ENCODE data around the gene CCDC126. TPM values are rescaled to one million over a fixed set of nuclear protein-coding genes. Genes with fewer than 3 reads are reported as not detected.
"Not testable (repeated sequence)": the region's sequence is repeated elsewhere in the genome, so short reads cannot be mapped to it uniquely, and the experiment has no call there.

CCDC126 gene
- total RNA-seq (11.3 TPM), polyA plus RNA-seq (ENCODE audit: insufficient read depth in 1 of 8, insufficient read length in 8 of 8, low replicate concordance in 1 of 8) (1 to 10 TPM; 4.8 to 9.2 (median 6.5) TPM)
- long read RNA-seq, donor 1: 0 reads
- long read RNA-seq, donor 2: 0 reads
- long read RNA-seq, donor 3, partial matches to known transcripts: 0 of 1 reads
- long read RNA-seq, donor 3, other reads (novel, unspliced or antisense): 0 of 1 reads
- long read RNA-seq, donor 4, partial matches to known transcripts: 0 of 2 reads
- long read RNA-seq, donor 4, other reads (novel, unspliced or antisense): 0 of 2 reads
- long read RNA-seq, donor 5, partial matches to known transcripts: 0 of 9 reads
- long read RNA-seq, donor 5, other reads (novel, unspliced or antisense): 0 of 9 reads
- long read RNA-seq, donor 6, partial matches to known transcripts: 0 of 6 reads
- long read RNA-seq, donor 6, other reads (novel, unspliced or antisense): 0 of 6 reads
- long read RNA-seq, donor 7, partial matches to known transcripts: 0 of 1 reads
- long read RNA-seq, donor 7, other reads (novel, unspliced or antisense): 0 of 1 reads
- long read RNA-seq, donor 8: 0 reads
- long read RNA-seq, donor 9: 0 reads
- long read RNA-seq, donor 10, partial matches to known transcripts: 0 of 2 reads
- long read RNA-seq, donor 10, other reads (novel, unspliced or antisense): 0 of 2 reads
- long read RNA-seq, donor 11, partial matches to known transcripts: 0 of 1 reads
- long read RNA-seq, donor 11, other reads (novel, unspliced or antisense): 0 of 1 reads

DNA sequence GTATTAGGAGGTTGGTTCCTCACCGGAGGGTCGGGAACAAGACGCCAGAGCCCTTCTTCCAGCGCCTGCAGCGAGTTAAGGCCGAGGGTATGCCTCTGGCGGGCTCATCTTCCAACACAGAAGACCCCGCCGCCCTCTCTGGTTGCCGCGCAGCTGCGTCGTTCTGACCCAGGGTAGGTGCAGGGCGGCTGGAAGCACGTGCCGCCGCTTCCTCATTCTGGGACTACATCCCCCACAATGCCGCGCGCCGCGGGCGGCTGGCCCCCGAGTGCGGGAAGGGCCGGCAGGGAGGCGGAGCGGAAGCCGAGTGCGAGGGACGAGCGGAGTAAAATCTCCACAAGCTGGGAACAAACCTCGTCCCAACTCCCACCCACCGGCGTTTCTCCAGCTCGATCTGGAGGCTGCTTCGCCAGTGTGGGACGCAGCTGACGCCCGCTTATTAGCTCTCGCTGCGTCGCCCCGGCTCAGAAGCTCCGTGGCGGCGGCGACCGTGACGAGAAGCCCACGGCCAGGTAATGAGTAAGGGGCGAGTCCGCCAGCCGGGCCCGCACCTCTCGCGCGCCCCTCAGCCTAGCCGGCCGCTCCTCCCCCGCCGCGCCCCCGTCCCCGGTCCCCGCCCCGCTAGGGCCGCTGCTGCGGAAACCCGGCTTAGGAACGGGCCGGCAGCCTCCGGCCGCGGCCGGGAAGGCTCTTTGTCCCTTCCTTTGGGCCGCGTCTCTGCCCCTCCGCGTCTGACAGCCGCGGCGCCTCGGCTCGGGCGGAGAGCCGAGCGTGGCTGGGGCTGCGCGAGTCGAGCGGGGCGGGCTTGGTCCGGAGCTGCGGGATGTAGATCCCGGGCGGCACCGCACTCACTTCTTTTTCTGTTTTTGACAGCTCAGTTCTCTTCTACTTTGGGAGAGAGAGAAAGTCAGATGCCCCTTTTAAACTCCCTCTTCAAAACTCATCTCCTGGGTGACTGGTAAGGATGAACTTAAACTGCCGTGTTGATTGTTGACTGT, at the start of gene CCDC126:
Gene CCDC126, plus strand, starts transcription at position 289 of the 998 bp plus-strand sequence. CDS start 13,934 bp downstream, outside the sequence.
- WGBS (ENCODE audit: insufficient coverage): under 1% methylated on average over 80 of the region's 99 CpGs
- H3K4me3 ChIP-seq (ENCODE audit: low read length): peak within 1 kb of the TSS; percentile 70
- no peaks in the 10 kb centered on the region for H3K36me3 ChIP-seq (ENCODE audit: control insufficient read depth, insufficient read depth, low read length)
- H3K4me1 ChIP-seq (ENCODE audit: control insufficient read depth, insufficient read depth, low read length): peaks cover 10% of the 10 kb centered on the region
- peaks cover 5% of the 10 kb centered on the region for H3K27me3 ChIP-seq (ENCODE audit: control insufficient read depth, insufficient read depth, low read length)
- H3K9me3 ChIP-seq (replicated peaks; ENCODE audit: control insufficient read depth, low read depth, low read length): no peaks in the 10 kb centered on the region
- peak; percentile 98 for DNase-seq
- H3K27ac ChIP-seq (ENCODE audit: low read length): peak within 1 kb of the TSS; percentile 98

- H3K9me3 ChIP-seq (replicated peaks; ENCODE audit: control insufficient read depth, low read depth, low read length): no peaks in the 10 kb centered on the region
- no peak overlapping the region for H3K27ac ChIP-seq (ENCODE audit: low read length)
- H3K4me1 ChIP-seq (ENCODE audit: control insufficient read depth, insufficient read depth, low read length): no peaks in the 10 kb centered on the region
- H3K36me3 ChIP-seq (ENCODE audit: control insufficient read depth, insufficient read depth, low read length): no peaks in the 10 kb centered on the region
- peaks cover 2% of the 10 kb centered on the region for H3K27me3 ChIP-seq (ENCODE audit: control insufficient read depth, insufficient read depth, low read length)
- WGBS (ENCODE audit: insufficient coverage): no CpG with 5 or more reads among the region's 4 CpGs
- DNase-seq: no peak
- H3K4me3 ChIP-seq (ENCODE audit: low read length): no peak overlapping the region
These were observed 49.5 kb upstream of the CCDC126 start for GRCh38 chr7:23547662-23548061.

GRCh38 chr7:23558303-23558702, 38.9 kb upstream of the CCDC126 start:
- no peaks in the 10 kb centered on the region for H3K36me3 ChIP-seq (ENCODE audit: control insufficient read depth, insufficient read depth, low read length)

DNA sequence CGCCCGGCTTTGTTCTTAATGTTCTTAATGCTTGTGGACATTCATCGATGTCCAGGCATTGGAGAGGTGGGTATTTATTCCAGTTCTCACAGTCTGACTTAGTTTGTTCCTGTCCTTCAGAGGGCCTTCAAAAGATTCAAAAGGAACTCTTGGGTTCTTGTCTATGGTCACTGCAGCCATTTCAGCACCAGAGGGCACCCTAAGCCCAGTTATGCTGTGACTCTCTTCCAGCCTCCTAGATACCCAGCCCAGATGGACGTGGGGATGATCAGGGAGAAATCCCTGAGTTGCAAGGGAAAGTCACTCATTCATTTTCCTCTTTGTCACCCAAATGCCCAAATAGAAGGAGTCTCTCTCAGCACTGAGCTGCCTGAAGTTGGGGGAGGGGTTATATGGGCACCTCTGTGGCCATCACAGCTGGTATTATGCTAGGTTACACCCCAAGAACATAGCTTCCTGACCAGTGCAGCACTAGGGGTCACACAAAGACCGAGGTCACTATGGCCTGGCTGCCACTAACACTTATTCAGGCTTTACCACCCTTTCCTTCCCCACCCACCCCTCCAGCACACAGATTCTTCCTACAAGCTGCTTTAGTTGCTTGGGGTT, 26.5 kb upstream of the CCDC126 start:
- H3K4me3 ChIP-seq (ENCODE audit: low read length): no peak overlapping the region
- peaks cover 3% of the 10 kb centered on the region for H3K4me1 ChIP-seq (ENCODE audit: control insufficient read depth, insufficient read depth, low read length)
- no peaks in the 10 kb centered on the region for H3K9me3 ChIP-seq (replicated peaks; ENCODE audit: control insufficient read depth, low read depth, low read length)
- peak; percentile 79 for DNase-seq
- no peak overlapping the region for H3K27ac ChIP-seq (ENCODE audit: low read length)
- H3K36me3 ChIP-seq (ENCODE audit: control insufficient read depth, insufficient read depth, low read length): no peaks in the 10 kb centered on the region
- no peaks in the 10 kb centered on the region for H3K27me3 ChIP-seq (ENCODE audit: control insufficient read depth, insufficient read depth, low read length)
- WGBS (ENCODE audit: insufficient coverage): 31% methylated on average over 3 of the region's 5 CpGs

More at GRCh38 chr7:23558303-23558702, 38.9 kb upstream of the CCDC126 start:
- H3K4me1 ChIP-seq (ENCODE audit: control insufficient read depth, insufficient read depth, low read length): no peaks in the 10 kb centered on the region
- H3K27me3 ChIP-seq (ENCODE audit: control insufficient read depth, insufficient read depth, low read length): no peaks in the 10 kb centered on the region
- DNase-seq: no peak
- H3K4me3 ChIP-seq (ENCODE audit: low read length): no peak overlapping the region
- no peak overlapping the region for H3K27ac ChIP-seq (ENCODE audit: low read length)
- no peaks in the 10 kb centered on the region for H3K9me3 ChIP-seq (replicated peaks; ENCODE audit: control insufficient read depth, low read depth, low read length)

GRCh38 chr7:23581975-23582374, 15.2 kb upstream of the CCDC126 start:
- not testable (repeated sequence) for H3K27ac ChIP-seq (ENCODE audit: low read length); DNase-seq; H3K4me1 ChIP-seq (ENCODE audit: control insufficient read depth, insufficient read depth, low read length); H3K9me3 ChIP-seq (replicated peaks; ENCODE audit: control insufficient read depth, low read depth, low read length); H3K4me3 ChIP-seq (ENCODE audit: low read length); H3K27me3 ChIP-seq (ENCODE audit: control insufficient read depth, insufficient read depth, low read length); H3K36me3 ChIP-seq (ENCODE audit: control insufficient read depth, insufficient read depth, low read length)
- WGBS (ENCODE audit: insufficient coverage): no CpG with 5 or more reads among the region's 1 CpG

GRCh38 chr7:23585304-23585703, 11.9 kb upstream of the CCDC126 start:
- H3K27ac ChIP-seq (ENCODE audit: low read length); H3K4me1 ChIP-seq (ENCODE audit: control insufficient read depth, insufficient read depth, low read length); H3K4me3 ChIP-seq (ENCODE audit: low read length); H3K9me3 ChIP-seq (replicated peaks; ENCODE audit: control insufficient read depth, low read depth, low read length); H3K36me3 ChIP-seq (ENCODE audit: control insufficient read depth, insufficient read depth, low read length); DNase-seq; H3K27me3 ChIP-seq (ENCODE audit: control insufficient read depth, insufficient read depth, low read length): not testable (repeated sequence)
- WGBS (ENCODE audit: insufficient coverage): 100% methylated on average over 6 of the region's 10 CpGs

DNA sequence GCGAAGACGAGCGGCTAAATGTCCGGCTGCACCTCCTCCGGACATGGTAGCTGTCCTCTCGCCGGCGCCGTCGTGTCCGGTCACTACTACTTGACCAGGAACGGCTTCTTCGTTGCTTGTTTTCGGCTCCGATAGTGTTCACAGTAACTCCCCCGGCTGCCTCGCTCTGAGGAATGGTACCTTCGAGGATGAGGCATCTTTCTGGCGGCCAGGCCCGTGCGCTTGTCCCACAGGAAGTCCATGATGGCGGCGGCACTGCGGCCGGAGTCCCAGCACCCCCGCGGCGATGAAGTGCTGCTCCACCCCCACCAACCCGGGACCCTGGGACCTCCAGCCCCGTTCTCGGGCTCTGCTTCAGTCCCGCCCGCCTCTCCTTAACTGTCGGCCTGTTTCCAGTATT, 11.0 kb upstream of the CCDC126 start:
- Histone ChIP-seq H3K4me3 (ENCODE audit: low read length) (no peak overlapping the region), H3K9me3 (replicated peaks; ENCODE audit: control insufficient read depth, low read depth, low read length) (no peaks in the 10 kb centered on the region), H3K36me3 (ENCODE audit: control insufficient read depth, insufficient read depth, low read length) (no peaks in the 10 kb centered on the region), H3K27me3 (ENCODE audit: control insufficient read depth, insufficient read depth, low read length) (no peaks in the 10 kb centered on the region), H3K4me1 (ENCODE audit: control insufficient read depth, insufficient read depth, low read length) (no peaks in the 10 kb centered on the region), H3K27ac (ENCODE audit: low read length) (no peak overlapping the region)
- 90% methylated on average over 25 of the region's 34 CpGs for WGBS (ENCODE audit: insufficient coverage)
- DNase-seq: no peak

DNA sequence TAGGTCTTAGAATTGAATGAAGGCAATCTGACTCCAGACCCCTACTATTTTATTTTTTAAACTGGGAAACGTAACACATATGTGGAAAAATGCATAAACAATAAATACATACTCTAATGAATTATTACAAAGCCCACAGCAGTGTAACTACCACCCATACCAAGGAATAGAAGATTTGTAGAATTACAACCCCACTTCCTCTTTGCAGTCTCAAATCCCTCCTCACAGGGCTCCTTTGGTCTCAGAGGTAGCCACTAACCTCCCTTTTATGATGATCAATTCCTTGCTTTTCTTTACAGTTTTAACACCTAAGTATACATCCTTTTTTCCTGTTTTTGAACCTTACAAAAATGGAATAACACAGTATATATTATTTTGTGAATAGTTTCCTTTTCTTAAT, 6.7 kb upstream of the CCDC126 start:
- Histone ChIP-seq H3K4me1 (ENCODE audit: control insufficient read depth, insufficient read depth, low read length) (no peaks in the 10 kb centered on the region), H3K27me3 (ENCODE audit: control insufficient read depth, insufficient read depth, low read length) (no peaks in the 10 kb centered on the region), H3K9me3 (replicated peaks; ENCODE audit: control insufficient read depth, low read depth, low read length) (no peaks in the 10 kb centered on the region), H3K4me3 (ENCODE audit: low read length) (no peak overlapping the region), H3K36me3 (ENCODE audit: control insufficient read depth, insufficient read depth, low read length) (no peaks in the 10 kb centered on the region), H3K27ac (ENCODE audit: low read length) (no peak overlapping the region)
- WGBS (ENCODE audit: insufficient coverage): no CpG with 5 or more reads among the region's 1 CpG
- no peak for DNase-seq

GRCh38 chr7:23593706-23594105, 3.5 kb upstream of the CCDC126 start:
- peaks cover 5% of the 10 kb centered on the region for H3K27me3 ChIP-seq (ENCODE audit: control insufficient read depth, insufficient read depth, low read length)
- no peak overlapping the region for H3K4me3 ChIP-seq (ENCODE audit: low read length)
- DNase-seq: no peak
- no CpG with 5 or more reads among the region's 1 CpG for WGBS (ENCODE audit: insufficient coverage)
- peaks cover 10% of the 10 kb centered on the region for H3K4me1 ChIP-seq (ENCODE audit: control insufficient read depth, insufficient read depth, low read length)
- H3K36me3 ChIP-seq (ENCODE audit: control insufficient read depth, insufficient read depth, low read length): no peaks in the 10 kb centered on the region
- H3K9me3 ChIP-seq (replicated peaks; ENCODE audit: control insufficient read depth, low read depth, low read length): no peaks in the 10 kb centered on the region
- H3K27ac ChIP-seq (ENCODE audit: low read length): no peak overlapping the region
